Measurements from ENCODE around the gene LZTS3. TPM values are rescaled to one million over a fixed set of nuclear protein-coding genes. Genes with fewer than 3 reads are reported as not detected.

LZTS3 gene
- total and polyA plus RNA-seq, 4 donors, result 21.4 to 83.2 (median 53.6) TPM

DNA sequence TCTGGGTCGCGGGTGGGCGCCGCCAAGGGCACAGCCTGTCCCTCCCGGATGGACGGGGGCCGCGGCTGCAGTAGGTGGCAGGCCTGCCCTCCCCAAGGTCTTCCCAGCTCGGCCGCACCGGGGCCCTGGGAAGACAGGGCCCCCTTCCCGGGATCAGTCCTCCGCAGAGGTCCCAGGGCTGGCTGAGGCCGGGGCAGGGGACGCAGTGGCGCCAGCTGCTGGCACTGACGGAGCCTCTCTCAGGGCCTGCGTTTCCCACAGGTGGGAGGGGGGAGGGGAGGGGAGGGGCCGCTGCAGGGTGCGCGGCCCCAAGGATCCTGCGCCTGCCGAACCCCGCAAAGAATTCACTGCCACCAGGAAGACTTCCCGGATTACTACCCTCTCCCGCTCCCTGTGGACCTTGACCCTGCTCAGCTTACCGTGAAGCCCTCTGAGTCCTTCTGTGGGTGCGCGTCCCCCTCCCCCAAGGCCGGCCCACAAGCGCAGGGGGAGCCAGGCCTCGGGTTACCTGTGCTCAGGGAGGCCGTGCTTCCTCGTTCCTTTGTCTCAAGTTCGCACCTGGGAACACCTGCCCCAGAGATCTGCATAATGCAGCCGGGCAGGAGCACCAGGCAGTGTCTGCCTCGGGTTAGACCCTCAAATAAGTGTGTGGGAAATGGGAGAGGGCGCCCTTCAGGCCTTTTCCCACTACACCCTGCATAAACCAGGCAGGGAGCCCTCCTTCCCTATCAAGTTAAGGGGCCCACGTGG lies 5.1 kb downstream of the LZTS3 start:
- no peaks in the 10 kb centered on the region for H3K9me3 ChIP-seq (ENCODE audit: control insufficient read depth, insufficient read depth, low read length)
- peaks cover 56% of the 10 kb centered on the region for H3K36me3 ChIP-seq (ENCODE audit: control insufficient read depth, insufficient read depth, low read length)
- H3K4me1 ChIP-seq (ENCODE audit: control insufficient read depth, insufficient read depth, low read length), result peaks cover 39% of the 10 kb centered on the region
- no peak overlapping the region for H3K4me3 ChIP-seq (ENCODE audit: low read depth, low read length)
- 28% methylated on average over 34 of the region's 39 CpGs for WGBS (ENCODE audit: insufficient coverage)
- H3K27ac ChIP-seq (ENCODE audit: low read depth, low read length), result no peak overlapping the region
- no peak for DNase-seq (ENCODE audit: low read depth in 4 of 6, low spot score in 6 of 6)
- H3K27me3 ChIP-seq (ENCODE audit: control insufficient read depth, insufficient read depth, low read length), result no peaks in the 10 kb centered on the region

DNA sequence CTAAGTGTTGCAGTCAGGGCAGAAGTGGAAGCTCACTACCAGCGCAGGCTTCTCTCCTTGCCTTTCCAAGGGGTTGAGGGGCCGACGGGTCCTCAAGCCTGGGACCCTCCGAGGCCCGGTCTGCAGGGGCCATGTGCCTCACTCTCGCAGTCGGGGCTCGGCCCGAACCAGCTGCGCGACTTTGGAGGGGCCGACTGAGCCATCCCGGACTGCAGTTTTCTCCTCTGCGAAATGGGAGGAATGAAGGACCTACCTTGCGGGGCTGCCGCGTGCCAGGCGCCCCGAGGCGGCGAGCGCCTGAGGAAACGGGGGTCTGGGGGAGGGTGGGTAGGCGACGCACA lies 5.6 kb downstream of the LZTS3 start:
- Histone ChIP-seq H3K27me3 (ENCODE audit: control insufficient read depth, insufficient read depth, low read length) (no peaks in the 10 kb centered on the region), H3K36me3 (ENCODE audit: control insufficient read depth, insufficient read depth, low read length) (peaks cover 59% of the 10 kb centered on the region), H3K9me3 (ENCODE audit: control insufficient read depth, insufficient read depth, low read length) (no peaks in the 10 kb centered on the region), H3K4me1 (ENCODE audit: control insufficient read depth, insufficient read depth, low read length) (peaks cover 37% of the 10 kb centered on the region), H3K4me3 (ENCODE audit: low read depth, low read length) (no peak overlapping the region), H3K27ac (ENCODE audit: low read depth, low read length) (no peak overlapping the region)
- no peak for DNase-seq (ENCODE audit: low read depth in 4 of 6, low spot score in 6 of 6)
- 53% methylated on average over 25 of the region's 25 CpGs for WGBS (ENCODE audit: insufficient coverage)

DNA sequence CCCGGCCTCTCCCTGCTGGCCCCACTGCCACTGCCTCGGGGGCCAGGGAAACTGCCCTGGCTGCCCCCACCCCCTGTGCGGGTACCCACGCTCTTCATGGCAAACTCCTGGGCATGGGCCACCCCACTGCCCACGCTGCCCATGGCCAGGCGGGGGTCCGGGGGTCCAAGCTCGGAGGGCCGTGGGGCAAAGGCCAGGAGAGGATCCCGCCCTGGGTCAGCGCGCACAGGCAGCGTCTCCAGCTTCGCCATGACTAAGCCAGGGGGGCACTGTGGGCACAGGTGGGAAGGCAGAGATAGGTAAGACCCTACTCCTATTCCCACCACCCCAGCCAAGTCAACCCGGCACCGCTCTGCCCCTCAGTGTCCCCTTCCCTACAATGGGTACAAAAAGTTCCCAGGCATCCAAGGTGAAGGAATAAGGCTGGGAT lies 6.4 kb downstream of the LZTS3 start:
- Histone ChIP-seq H3K36me3 (ENCODE audit: control insufficient read depth, insufficient read depth, low read length) (peaks cover 59% of the 10 kb centered on the region), H3K4me3 (ENCODE audit: low read depth, low read length) (no peak overlapping the region), H3K27me3 (ENCODE audit: control insufficient read depth, insufficient read depth, low read length) (no peaks in the 10 kb centered on the region), H3K4me1 (ENCODE audit: control insufficient read depth, insufficient read depth, low read length) (peaks cover 35% of the 10 kb centered on the region), H3K9me3 (ENCODE audit: control insufficient read depth, insufficient read depth, low read length) (no peaks in the 10 kb centered on the region), H3K27ac (ENCODE audit: low read depth, low read length) (no peak overlapping the region)
- 97% methylated on average over 9 of the region's 16 CpGs for WGBS (ENCODE audit: insufficient coverage)
- DNase-seq (ENCODE audit: low read depth in 4 of 6, low spot score in 6 of 6), result no peak

GRCh38 chr20:3166338-3166912 lies 6.9 kb downstream of the LZTS3 start:
- H3K9me3 ChIP-seq (ENCODE audit: control insufficient read depth, insufficient read depth, low read length), result no peaks in the 10 kb centered on the region
- peaks cover 30% of the 10 kb centered on the region for H3K4me1 ChIP-seq (ENCODE audit: control insufficient read depth, insufficient read depth, low read length)
- no peak overlapping the region for H3K27ac ChIP-seq (ENCODE audit: low read depth, low read length)
- H3K36me3 ChIP-seq (ENCODE audit: control insufficient read depth, insufficient read depth, low read length), result peaks cover 59% of the 10 kb centered on the region
- no peak for DNase-seq (ENCODE audit: low read depth in 4 of 6, low spot score in 6 of 6)
- H3K4me3 ChIP-seq (ENCODE audit: low read depth, low read length), result no peak overlapping the region
- WGBS (ENCODE audit: insufficient coverage), result 95% methylated on average over 12 of the region's 13 CpGs
- no peaks in the 10 kb centered on the region for H3K27me3 ChIP-seq (ENCODE audit: control insufficient read depth, insufficient read depth, low read length)

- peaks cover 27% of the 10 kb centered on the region for H3K4me1 ChIP-seq (ENCODE audit: control insufficient read depth, insufficient read depth, low read length)
- H3K27me3 ChIP-seq (ENCODE audit: control insufficient read depth, insufficient read depth, low read length), result no peaks in the 10 kb centered on the region
- peaks cover 59% of the 10 kb centered on the region for H3K36me3 ChIP-seq (ENCODE audit: control insufficient read depth, insufficient read depth, low read length)
- WGBS (ENCODE audit: insufficient coverage), result 83% methylated on average over 43 of the region's 45 CpGs
- peak overlapping the region; percentile 43 for H3K27ac ChIP-seq (ENCODE audit: low read depth, low read length)
- no peaks in the 10 kb centered on the region for H3K9me3 ChIP-seq (ENCODE audit: control insufficient read depth, insufficient read depth, low read length)
- no peak overlapping the region for H3K4me3 ChIP-seq (ENCODE audit: low read depth, low read length)
- peak in 1 of 6 donors; percentile 41 for DNase-seq (ENCODE audit: low read depth in 4 of 6, low spot score in 6 of 6)
Observed at GRCh38 chr20:3165473-3166337, 7.6 kb downstream of the LZTS3 start.

DNA sequence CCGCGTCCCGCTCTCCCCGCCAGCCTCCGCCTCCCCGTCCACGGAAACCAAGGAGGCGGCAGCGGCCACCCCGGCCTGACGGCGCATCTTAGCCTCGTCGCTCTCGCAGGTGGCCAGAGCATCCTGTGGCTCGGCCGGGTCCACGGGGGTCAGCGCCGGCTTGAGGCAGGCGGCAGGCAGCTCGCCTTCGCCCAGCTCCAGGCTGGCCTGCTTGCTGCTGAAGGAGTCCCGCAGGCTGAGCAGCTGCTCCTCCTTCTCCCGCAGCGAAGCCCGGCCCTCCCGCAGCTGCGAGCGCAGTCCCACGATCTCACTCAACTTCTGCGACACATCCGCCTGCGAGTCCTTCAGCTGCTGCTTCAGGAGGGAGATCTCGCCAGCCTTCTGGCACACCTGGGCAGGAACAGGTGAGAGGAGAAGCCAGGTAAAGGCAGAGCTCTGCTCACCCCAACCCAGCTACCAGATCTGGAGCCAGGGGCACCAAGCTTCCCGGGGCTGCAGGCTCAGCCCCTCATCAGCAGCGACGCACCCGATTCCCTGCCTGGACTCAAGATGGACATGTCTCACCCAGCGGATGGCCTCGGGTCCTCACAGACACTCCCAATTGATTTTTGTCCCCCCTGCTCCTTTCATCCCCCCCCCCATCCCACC lies 8.5 kb downstream of the LZTS3 start:
- Histone ChIP-seq H3K9me3 (ENCODE audit: control insufficient read depth, insufficient read depth, low read length) (no peaks in the 10 kb centered on the region), H3K4me3 (ENCODE audit: low read depth, low read length) (no peak overlapping the region), H3K27me3 (ENCODE audit: control insufficient read depth, insufficient read depth, low read length) (no peaks in the 10 kb centered on the region), H3K36me3 (ENCODE audit: control insufficient read depth, insufficient read depth, low read length) (peaks cover 59% of the 10 kb centered on the region), H3K27ac (ENCODE audit: low read depth, low read length) (no peak overlapping the region), H3K4me1 (ENCODE audit: control insufficient read depth, insufficient read depth, low read length) (peaks cover 30% of the 10 kb centered on the region)
- no peak for DNase-seq (ENCODE audit: low read depth in 4 of 6, low spot score in 6 of 6)
- WGBS (ENCODE audit: insufficient coverage), result 86% methylated on average over 39 of the region's 41 CpGs

DNA sequence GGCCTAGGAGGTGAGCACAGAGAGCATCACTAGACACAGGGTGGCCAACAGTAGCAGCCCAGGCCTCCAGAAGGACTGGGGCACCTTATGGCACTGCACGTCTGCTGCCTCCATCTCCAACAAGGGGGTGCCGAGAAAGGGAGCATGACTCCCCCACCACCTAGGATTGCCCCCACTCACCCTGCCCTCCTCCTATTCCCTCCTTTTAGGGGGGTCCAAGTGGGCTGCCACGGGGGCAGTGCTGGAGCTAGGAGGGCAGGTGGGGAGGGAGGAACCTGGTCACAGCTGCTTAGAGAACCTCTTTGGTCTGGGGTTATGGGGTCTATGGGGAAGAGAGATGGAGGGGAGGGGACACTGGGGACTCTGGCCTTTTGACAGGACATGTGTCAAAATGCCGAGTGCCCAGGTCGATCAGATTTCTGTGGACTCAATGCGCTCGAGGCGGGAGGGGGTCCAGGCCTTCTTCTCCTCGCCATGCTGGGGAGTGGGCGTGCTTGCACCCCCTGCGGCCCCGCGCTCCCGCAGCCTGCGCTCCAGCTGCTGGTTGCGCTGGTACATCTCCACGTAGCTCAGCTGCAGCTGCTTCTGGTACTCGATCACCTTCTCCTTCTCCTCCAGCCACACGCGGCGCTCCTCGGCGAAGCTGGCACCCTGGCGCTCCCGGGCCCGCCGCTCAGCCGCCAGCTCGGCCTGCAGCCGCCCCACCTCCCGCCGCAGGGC lies 9.1 kb downstream of the LZTS3 start:
- DNase-seq (ENCODE audit: low read depth in 4 of 6, low spot score in 6 of 6), result no peak
- H3K36me3 ChIP-seq (ENCODE audit: control insufficient read depth, insufficient read depth, low read length), result peaks cover 59% of the 10 kb centered on the region
- H3K4me3 ChIP-seq (ENCODE audit: low read depth, low read length), result no peak overlapping the region
- peaks cover 31% of the 10 kb centered on the region for H3K4me1 ChIP-seq (ENCODE audit: control insufficient read depth, insufficient read depth, low read length)
- H3K27me3 ChIP-seq (ENCODE audit: control insufficient read depth, insufficient read depth, low read length), result no peaks in the 10 kb centered on the region
- 79% methylated on average over 31 of the region's 32 CpGs for WGBS (ENCODE audit: insufficient coverage)
- H3K9me3 ChIP-seq (ENCODE audit: control insufficient read depth, insufficient read depth, low read length), result no peaks in the 10 kb centered on the region
- no peak overlapping the region for H3K27ac ChIP-seq (ENCODE audit: low read depth, low read length)

DNA sequence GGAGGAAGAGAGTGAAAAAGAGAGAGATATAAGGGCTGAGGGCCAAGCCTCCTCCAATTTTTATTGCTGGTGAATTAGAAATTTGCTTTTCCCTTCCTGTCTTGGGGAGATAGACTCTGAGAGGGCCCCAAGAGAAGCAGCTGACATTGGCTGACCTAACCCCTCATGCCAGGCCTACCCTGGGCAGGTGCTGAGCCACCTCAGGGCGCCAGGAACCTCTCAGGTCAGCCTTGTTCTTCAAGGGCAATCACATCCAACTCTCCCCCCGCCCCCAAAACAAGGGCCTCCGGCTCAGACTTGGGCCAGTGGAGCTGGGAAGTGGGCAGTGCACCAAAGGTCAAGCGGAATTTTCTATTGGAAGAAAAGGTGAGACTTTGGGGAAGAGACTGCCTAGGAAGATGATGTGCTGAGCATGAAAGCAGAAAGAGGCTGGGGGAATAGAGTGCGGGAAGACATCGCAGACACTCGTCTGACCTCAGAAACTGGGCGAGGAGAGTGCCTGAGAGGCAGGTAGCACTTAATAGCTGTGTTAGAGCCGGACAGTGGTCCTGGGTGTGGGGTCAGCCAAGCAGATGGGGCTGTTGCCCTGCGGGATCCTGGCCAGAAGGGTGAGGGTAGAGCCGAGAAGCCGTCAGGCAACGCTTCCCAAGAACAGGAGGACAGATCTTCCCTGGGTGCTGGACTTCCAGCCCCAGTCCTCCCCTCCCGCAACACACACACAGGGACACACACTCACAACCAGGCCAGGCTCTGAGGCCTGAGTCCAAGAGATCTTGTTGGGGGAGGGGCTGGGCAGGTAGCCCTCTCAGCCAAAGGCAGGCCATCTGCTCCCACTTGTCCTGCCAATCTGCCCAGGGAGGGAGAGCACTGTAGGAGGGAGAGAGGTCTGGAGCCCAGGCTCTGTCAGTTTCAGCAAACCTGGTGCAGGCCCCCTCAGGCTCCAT lies 10.0 kb downstream of the LZTS3 start:
- H3K27me3 ChIP-seq (ENCODE audit: control insufficient read depth, insufficient read depth, low read length), result no peaks in the 10 kb centered on the region
- peaks cover 34% of the 10 kb centered on the region for H3K4me1 ChIP-seq (ENCODE audit: control insufficient read depth, insufficient read depth, low read length)
- H3K9me3 ChIP-seq (ENCODE audit: control insufficient read depth, insufficient read depth, low read length), result no peaks in the 10 kb centered on the region
- no peak overlapping the region for H3K4me3 ChIP-seq (ENCODE audit: low read depth, low read length)
- H3K27ac ChIP-seq (ENCODE audit: low read depth, low read length), result no peak overlapping the region
- peaks cover 54% of the 10 kb centered on the region for H3K36me3 ChIP-seq (ENCODE audit: control insufficient read depth, insufficient read depth, low read length)
- peak in 2 of 6 donors; percentile 10 to 45 for DNase-seq (ENCODE audit: low read depth in 4 of 6, low spot score in 6 of 6)
- 88% methylated on average over 10 of the region's 14 CpGs for WGBS (ENCODE audit: insufficient coverage)
